Natural killer cell treated with Interleukin-12 subunit alpha and Interleukin-12 subunit beta and Interleukin-15 and Interleukin-18, amount 100 ng/mL, for 72 hours (primary cell): ENCODE data around the gene CDKAL1. TPM values are rescaled to one million over a fixed set of nuclear protein-coding genes. Genes with fewer than 3 reads are reported as not detected.

Experiments
- ATAC-seq, 2 donors: fragments of 150-1000 bp; cut with Tn5 transposase in 1 of 2; sonication (Bioruptor Pico), chemical (Tn5 transposase) in 1 of 2; 2 replicates each; pipeline ENCODE4 v1.10.0; 2021
- DNase-seq: peaks from one replicate; pipeline ENCODE4 v3.0.0; 2022; ENCODE audit warnings: low spot score
- H3K27ac Mint-ChIP-seq, 2 donors: 1 replicate in 1 of 2; 2 replicates in 1 of 2; pipeline ENCODE4 v1.8.0; 2022; ENCODE audit warnings: mixed read lengths in 2 of 2, mild to moderate bottlenecking in 1 of 2, moderate library complexity in 1 of 2
- H3K27me3 Mint-ChIP-seq, 2 donors: 1 replicate in 1 of 2; 2 replicates in 1 of 2; pipeline ENCODE4 v1.8.0; 2022; ENCODE audit warnings: mixed read lengths in 2 of 2
- H3K36me3 Mint-ChIP-seq: one replicate; pipeline ENCODE4 v1.8.0; 2022; ENCODE audit warnings: mixed read lengths
- H3K4me1 Mint-ChIP-seq, 2 donors: 1 replicate in 1 of 2; 2 replicates in 1 of 2; pipeline ENCODE4 v1.8.0; 2022; ENCODE audit warnings: low read depth in 2 of 2, mixed read lengths in 2 of 2, mild to moderate bottlenecking in 1 of 2
- H3K4me3 Mint-ChIP-seq: one replicate; pipeline ENCODE4 v1.8.0; 2022; ENCODE audit warnings: mixed read lengths
- H3K9me3 Mint-ChIP-seq: 2 replicates; pipeline ENCODE4 v1.8.0; 2022; ENCODE audit warnings: mixed read lengths
- total RNA-seq, 2 donors: library from RNA; stranded (reverse); gene quantifications; one replicate each; pipeline ENCODE4 v1.2.3, GENCODE V29; 2022

Gene CDKAL1
- total RNA-seq, 2 donors from 2014 or later = 33.7 to 43.8 TPM

- H3K27ac Mint-ChIP-seq = no peak overlapping the region
- no peak overlapping the region for H3K4me3 Mint-ChIP-seq
- H3K4me1 Mint-ChIP-seq = peaks cover 9 to 18% of the 10 kb centered on the region in 2 donors
- H3K27me3 Mint-ChIP-seq = peaks cover 0 to 12% of the 10 kb centered on the region in 2 donors
- DNase-seq = no peak
- no peaks in the 10 kb centered on the region for H3K36me3 Mint-ChIP-seq
- ATAC-seq = no peak
- H3K9me3 Mint-ChIP-seq = no peaks in the 10 kb centered on the region
Observed at GRCh38 chr6:21262504-21262903, 728.2 kb downstream of the CDKAL1 start.

GRCh38 chr6:21263531-21264287 is 729.5 kb downstream of the CDKAL1 start:
- no peaks in the 10 kb centered on the region for H3K36me3 Mint-ChIP-seq
- no peaks in the 10 kb centered on the region for H3K9me3 Mint-ChIP-seq
- H3K27me3 Mint-ChIP-seq = peaks cover 0 to 10% of the 10 kb centered on the region in 2 donors
- no peak overlapping the region for H3K27ac Mint-ChIP-seq
- peaks cover 8 to 18% of the 10 kb centered on the region in 2 donors for H3K4me1 Mint-ChIP-seq
- ATAC-seq (peak; percentile 46 to 60), DNase-seq (no peak)
- H3K4me3 Mint-ChIP-seq = no peak overlapping the region

GRCh38 chr6:21264288-21265033 is 730.2 kb downstream of the CDKAL1 start:
- no peak for ATAC-seq
- H3K36me3 Mint-ChIP-seq = no peaks in the 10 kb centered on the region
- H3K27me3 Mint-ChIP-seq = peaks cover 0 to 6% of the 10 kb centered on the region in 2 donors
- H3K9me3 Mint-ChIP-seq = no peaks in the 10 kb centered on the region
- H3K4me1 Mint-ChIP-seq = peaks cover 4 to 18% of the 10 kb centered on the region in 2 donors
- peak overlapping the region; percentile 7 to 43 for H3K27ac Mint-ChIP-seq
- peak overlapping the region; percentile 10 for H3K4me3 Mint-ChIP-seq
- no peak for DNase-seq

GRCh38 chr6:21265034-21265729 is 730.9 kb downstream of the CDKAL1 start:
- peak overlapping the region; percentile 10 for H3K4me3 Mint-ChIP-seq
- peaks cover 4 to 12% of the 10 kb centered on the region in 2 donors for H3K4me1 Mint-ChIP-seq
- DNase-seq (no peak), ATAC-seq (peak in 1 of 2 donors; percentile 76)
- H3K9me3 Mint-ChIP-seq = no peaks in the 10 kb centered on the region
- H3K36me3 Mint-ChIP-seq = no peaks in the 10 kb centered on the region
- H3K27ac Mint-ChIP-seq = peak overlapping the region; percentile 7 to 43
- peaks cover 0 to 6% of the 10 kb centered on the region in 2 donors for H3K27me3 Mint-ChIP-seq

- no peak for ATAC-seq
- Mint-ChIP-seq H3K9me3 (no peaks in the 10 kb centered on the region), H3K4me3 (peak overlapping the region; percentile 10), H3K36me3 (no peaks in the 10 kb centered on the region), H3K4me1 (peaks cover 4 to 12% of the 10 kb centered on the region in 2 donors), H3K27me3 (peaks cover 0 to 6% of the 10 kb centered on the region in 2 donors), H3K27ac (peak overlapping the region; percentile 7 to 43)
- no peak for DNase-seq
Observed at GRCh38 chr6:21265730-21266044, 731.4 kb downstream of the CDKAL1 start.

- no peak for ATAC-seq
- Mint-ChIP-seq H3K36me3 (no peaks in the 10 kb centered on the region), H3K4me3 (no peak overlapping the region), H3K27ac (no peak overlapping the region), H3K4me1 (no peaks in the 10 kb centered on the region), H3K27me3 (peaks cover 0 to 6% of the 10 kb centered on the region in 2 donors), H3K9me3 (no peaks in the 10 kb centered on the region)
- no peak for DNase-seq
Observed at GRCh38 chr6:21270636-21271201, 736.5 kb downstream of the CDKAL1 start.

GRCh38 chr6:21271428-21272155 is 737.3 kb downstream of the CDKAL1 start:
- ATAC-seq (no peak), DNase-seq (no peak)
- Mint-ChIP-seq H3K27ac (no peak overlapping the region), H3K4me1 (no peaks in the 10 kb centered on the region), H3K36me3 (no peaks in the 10 kb centered on the region), H3K27me3 (no peaks in the 10 kb centered on the region), H3K4me3 (no peak overlapping the region), H3K9me3 (no peaks in the 10 kb centered on the region)

GRCh38 chr6:21273451-21273850 is 739.2 kb downstream of the CDKAL1 start:
- Mint-ChIP-seq H3K27me3 (peaks cover 0 to 6% of the 10 kb centered on the region in 2 donors), H3K4me3 (no peak overlapping the region), H3K4me1 (no peaks in the 10 kb centered on the region), H3K27ac (no peak overlapping the region), H3K36me3 (no peaks in the 10 kb centered on the region), H3K9me3 (no peaks in the 10 kb centered on the region)
- ATAC-seq (no peak), DNase-seq (no peak)

GRCh38 chr6:21274851-21275250 is 740.6 kb downstream of the CDKAL1 start:
- DNase-seq (no peak), ATAC-seq (no peak)
- peaks cover 0 to 13% of the 10 kb centered on the region in 2 donors for H3K27me3 Mint-ChIP-seq
- no peak overlapping the region for H3K4me3 Mint-ChIP-seq
- H3K4me1 Mint-ChIP-seq = no peaks in the 10 kb centered on the region
- no peaks in the 10 kb centered on the region for H3K36me3 Mint-ChIP-seq
- peaks cover 3% of the 10 kb centered on the region for H3K9me3 Mint-ChIP-seq
- H3K27ac Mint-ChIP-seq = no peak overlapping the region

- Mint-ChIP-seq H3K4me3 (no peak overlapping the region), H3K27me3 (peaks cover 0 to 18% of the 10 kb centered on the region in 2 donors), H3K9me3 (peaks cover 3% of the 10 kb centered on the region), H3K36me3 (no peaks in the 10 kb centered on the region), H3K4me1 (no peaks in the 10 kb centered on the region), H3K27ac (no peak overlapping the region)
- ATAC-seq = no peak
- no peak for DNase-seq
Observed at GRCh38 chr6:21277601-21278374, 743.5 kb downstream of the CDKAL1 start.

- DNase-seq (no peak), ATAC-seq (no peak)
- Mint-ChIP-seq H3K9me3 (peaks cover 3% of the 10 kb centered on the region), H3K4me3 (no peak overlapping the region), H3K4me1 (no peaks in the 10 kb centered on the region), H3K36me3 (no peaks in the 10 kb centered on the region), H3K27me3 (peaks cover 0 to 18% of the 10 kb centered on the region in 2 donors), H3K27ac (no peak overlapping the region)
Observed at GRCh38 chr6:21278375-21278745, 744.1 kb downstream of the CDKAL1 start.

GRCh38 chr6:21279619-21280018 is 745.4 kb downstream of the CDKAL1 start:
- H3K4me3 Mint-ChIP-seq = no peak overlapping the region
- DNase-seq (no peak), ATAC-seq (no peak)
- H3K36me3 Mint-ChIP-seq = no peaks in the 10 kb centered on the region
- H3K4me1 Mint-ChIP-seq = no peaks in the 10 kb centered on the region
- H3K27ac Mint-ChIP-seq = no peak overlapping the region
- H3K9me3 Mint-ChIP-seq = peaks cover 3% of the 10 kb centered on the region
- peaks cover 0 to 18% of the 10 kb centered on the region in 2 donors for H3K27me3 Mint-ChIP-seq
